GM13976 (cell line): ENCODE measurements around the gene ASB2.

Experiments used
- DNase-seq: peaks from one replicate; pipeline ENCODE4 v3.0.0; 2012; ENCODE audit warnings: low spot score
- CTCF ChIP-seq: IDR thresholded peaks from 2 replicates; pipeline ENCODE4 v1.5.1; 2012; ENCODE audit warnings: borderline replicate concordance, mild to moderate bottlenecking; ENCODE audit not compliant: insufficient read depth; ENCODE audit errors: extremely low read depth, missing control alignments, control extremely low read depth
- in situ Hi-C: fragments of 300-500 bp; cut with MboI; formaldehyde crosslinking; loops from one replicate; pipeline ENCODE4 v1.12.0; 2022; ENCODE audit warnings: low sequenced_read_pairs, mixed read lengths, inconsistent platforms; ENCODE audit not compliant: unreplicated experiment

Gene ASB2

GRCh38 chr14:93924592-93925355 is 51.6 kb downstream of the ASB2 start:
- no peak for DNase-seq
- in situ Hi-C loops: no loop called here
- no peak for TF ChIP-seq CTCF

GRCh38 chr14:93923626-93924025 is 52.7 kb downstream of the ASB2 start:
- TF ChIP-seq CTCF: no peak
- no peak for DNase-seq
- in situ Hi-C loops: no loop called here

GRCh38 chr14:93921001-93921806 is 55.2 kb downstream of the ASB2 start:
- in situ Hi-C loops: no loop called here
- no peak for DNase-seq
- TF ChIP-seq CTCF: no peak

GRCh38 chr14:93917141-93917540 is 59.2 kb downstream of the ASB2 start:
- DNase-seq: no peak
- no peak for TF ChIP-seq CTCF
- in situ Hi-C loops: no loop called here

- in situ Hi-C loops: no loop called here
- no peak for TF ChIP-seq CTCF
- DNase-seq: no peak
These were observed 59.9 kb downstream of the ASB2 start for GRCh38 chr14:93916498-93916897.

GRCh38 chr14:93915800-93916199 is 60.6 kb downstream of the ASB2 start:
- no peak for TF ChIP-seq CTCF
- in situ Hi-C loops: no loop called here
- DNase-seq: no peak
